ENCODE data around the gene FOXM1.
A peak's percentile ranks its signal among the peaks of the same experiment; 100 is the strongest.

Gene FOXM1

GRCh38 chr12:2835691-2836403, 41.1 kb downstream of the FOXM1 start:
- no peak for DNase-seq

GRCh38 chr12:2834581-2835491, 42.1 kb downstream of the FOXM1 start, which contains the start of gene NRIP2:
NRIP2 (minus strand) TSS chr12:2835035; CDS start chr12:2834983, 52 bp downstream.
- DNase-seq, result peak; percentile 8

- no peak for DNase-seq
Observed at GRCh38 chr12:2833810-2834209, 43.2 kb downstream of the FOXM1 start.

GRCh38 chr12:2833327-2833726, 43.6 kb downstream of the FOXM1 start:
- DNase-seq, result no peak

- no peak for DNase-seq
Observed at GRCh38 chr12:2832550-2833127, 44.3 kb downstream of the FOXM1 start.

GRCh38 chr12:2829275-2829674, 47.7 kb downstream of the FOXM1 start:
- no peak for DNase-seq

GRCh38 chr12:2826721-2827515, 50.1 kb downstream of the FOXM1 start:
- DNase-seq, result no peak

- no peak for DNase-seq
Observed at GRCh38 chr12:2826036-2826435, 50.9 kb downstream of the FOXM1 start.

GRCh38 chr12:2825132-2825531, 51.8 kb downstream of the FOXM1 start:
- DNase-seq, result no peak

- no peak for DNase-seq
Observed at GRCh38 chr12:2824541-2824940, 52.4 kb downstream of the FOXM1 start.

- DNase-seq, result no peak
Observed at GRCh38 chr12:2823483-2823882, 53.5 kb downstream of the FOXM1 start.

- no peak for DNase-seq
Observed at GRCh38 chr12:2820432-2820831, 56.5 kb downstream of the FOXM1 start.

- DNase-seq, result no peak
Observed at GRCh38 chr12:2819810-2820209, 57.2 kb downstream of the FOXM1 start.

- DNase-seq, result peak; percentile 47
Observed at GRCh38 chr12:2813214-2814185, 63.5 kb downstream of the FOXM1 start.

GRCh38 chr12:2812290-2813213, 64.4 kb downstream of the FOXM1 start, which contains the start of gene ITFG2:
ITFG2 (plus strand) TSS chr12:2812668; CDS start chr12:2812761, 93 bp downstream.
- peak; percentile 99 for DNase-seq

- no peak for DNase-seq
Observed at GRCh38 chr12:2811801-2812200, 65.2 kb downstream of the FOXM1 start.

Data from NCI-H2029 (cell line).